K562 (cell line): ENCODE results near the gene PSMC6. TPM values are rescaled to one million over a fixed set of nuclear protein-coding genes. Genes with fewer than 3 reads are reported as not detected.

Experiments
- ARID2 ChIP-seq: fragments of 450-650 bp; IDR thresholded peaks from 2 replicates; pipeline ENCODE4 v1.6.1; 2017; ENCODE audit warnings: antibody characterized with exemption, mild to moderate bottlenecking
- CAMTA2 ChIP-seq: fragments of 250-450 bp; sonication (Bioruptor Pico); conservative IDR thresholded peaks from 2 replicates; pipeline ENCODE4 v1.5.1; 2022
- EP300 ChIP-seq: IDR thresholded peaks from 2 replicates; pipeline ENCODE4 v1.6.1; 2012; ENCODE audit warnings: low read length, improper control_type of control experiment
- FIP1L1 ChIP-seq: fragments of 200-400 bp; formaldehyde crosslinking; IDR thresholded peaks from 2 replicates; pipeline ENCODE4 v1.6.1; 2018; ENCODE audit warnings: mild to moderate bottlenecking, low read depth, low read length; ENCODE audit not compliant: poor library complexity, severe bottlenecking
- HCFC1 ChIP-seq: IDR thresholded peaks from 2 replicates; pipeline ENCODE4 v1.6.1; 2012; ENCODE audit warnings: low read depth, low read length, improper control_type of control experiment
- HMBOX1 ChIP-seq: sonication (generic); IDR thresholded peaks from 2 replicates; pipeline ENCODE4 v1.6.1; 2016
- KDM5B ChIP-seq: fragments of 200-600 bp; sonication (generic); IDR thresholded peaks from 2 replicates; pipeline ENCODE4 v1.6.1; 2012; ENCODE audit warnings: low read depth, mild to moderate bottlenecking, moderate library complexity, low read length, control low read depth, inconsistent platforms; ENCODE audit not compliant: insufficient replicate concordance
- MTA1 ChIP-seq: fragments of 450-650 bp; IDR thresholded peaks from 2 replicates; pipeline ENCODE4 v1.6.1; 2017; ENCODE audit warnings: borderline replicate concordance
- NR2C2 ChIP-seq, 2 experiments: fragments of 200-800 bp in 1 of 2; sonication (Bioruptor generic) in 1 of 2; sonication (generic) in 1 of 2; formaldehyde crosslinking in 1 of 2; IDR thresholded peaks; 2 replicates each; pipeline versions ENCODE4 v1.6.1 to v1.8.0; 2016 to 2022; ENCODE audit warnings: mild to moderate bottlenecking in 1 of 2, missing compliant biosample characterization in 1 of 2, missing genetic modification characterization in 1 of 2, missing genetic modification reagents in 1 of 2
- SMARCC2 ChIP-seq: fragments of 450-650 bp; IDR thresholded peaks from 2 replicates; pipeline ENCODE4 v1.6.1; 2017; ENCODE audit warnings: antibody characterized with exemption, moderate library complexity, mild to moderate bottlenecking, low read depth
- TFAP4 ChIP-seq: sonication (generic); formaldehyde crosslinking; IDR thresholded peaks from 2 replicates; pipeline ENCODE4 v1.8.0; 2022; ENCODE audit warnings: missing genetic modification reagents, mild to moderate bottlenecking, moderate library complexity, borderline replicate concordance
- ZBTB9 ChIP-seq: fragments of 450-650 bp; formaldehyde crosslinking; IDR thresholded peaks from 2 replicates; pipeline ENCODE4 v1.4.0; 2020; ENCODE audit warnings: mild to moderate bottlenecking, moderate library complexity
- ZNF12 ChIP-seq: sonication (generic); formaldehyde crosslinking; IDR thresholded peaks from 2 replicates; pipeline ENCODE4 v1.4.0; 2020; ENCODE audit warnings: mild to moderate bottlenecking, missing genetic modification reagents
- ZNF282 ChIP-seq: sonication (generic); formaldehyde crosslinking; IDR thresholded peaks from 2 replicates; pipeline ENCODE4 v1.8.1; 2023; ENCODE audit warnings: missing genetic modification reagents
- ZNF398 ChIP-seq: fragments of 250-450 bp; sonication (Bioruptor Pico); IDR thresholded peaks from 2 replicates; pipeline ENCODE4 v1.8.0; 2021; ENCODE audit warnings: moderate library complexity, mild to moderate bottlenecking, inconsistent platforms
- polyA plus RNA-seq, 8 experiments: library from polyadenylated mRNA; depleted of rRNA in 4 of 8; stranded (reverse) in 5 of 8; unstranded in 3 of 8; fragments of >200 nt; fragmentation: Nextera tagmentation in 2 of 8; fragmentation: Illumina TruSeq in 1 of 8; extraction: Ambion mirVana in 2 of 8; extraction: Trizol in 1 of 8; gene quantifications; 2 replicates each; pipeline versions ENCODE4 v1.2.1 to v1.2.3, GENCODE V29; 2011 to 2014; ENCODE audit warnings: inconsistent platforms in 1 of 8, missing spikeins in 1 of 8
- total RNA-seq, 7 experiments: library from RNA; depleted of rRNA in 6 of 7; stranded (reverse); fragments of >200 nt in 6 of 7; fragmentation: Illumina TruSeq in 2 of 7; extraction: Trizol in 2 of 7; gene quantifications; 2 replicates each; pipeline versions ENCODE4 v1.2.1 to v1.2.3, GENCODE V29; 2011 to 2021; ENCODE audit warnings: low replicate concordance in 1 of 7
- TF ChIP-seq, protein P1 (sequence below): fragments of 450-650 bp; formaldehyde crosslinking; IDR thresholded peaks from 2 replicates; pipeline ENCODE4 v1.4.0; 2020; ENCODE audit warnings: mild to moderate bottlenecking
- TF ChIP-seq, protein P2 (sequence below): sonication (generic); formaldehyde crosslinking; IDR thresholded peaks from 2 replicates; pipeline ENCODE4 v1.8.1; 2023; ENCODE audit warnings: mild to moderate bottlenecking, missing genetic modification reagents

The PSMC6 gene
- total and polyA plus RNA-seq, 9 of the 15 experiments (the other 6 are each of a cell fraction or from before 2014, with no cell fraction given), result 91.4 to 224 (median 182) TPM

GRCh38 chr14:52706724-52707706 is at the start of gene PSMC6 (continued):
- no peak for TF ChIP-seq ARID2
- no peak for TF ChIP-seq HMBOX1
- peak; percentile 36; the same call in 1 of the 2 replicates for TF ChIP-seq HCFC1
- 0 out of 2 replicates have a peak, but pooled peaks have one; percentile 11 for TF ChIP-seq MTA1
- TF ChIP-seq TFAP4, result peak; percentile 50; the same call in 1 of the 2 replicates
- no peak for TF ChIP-seq NR2C2 (CRISPR knock-in tag; IDR thresholded peaks at IDR 0.05)
- TF ChIP-seq NR2C2 (tag; IDR thresholded peaks at IDR 0.05), result peak; percentile 83
- no peak for TF ChIP-seq ZBTB9
- TF ChIP-seq, protein P1, sequence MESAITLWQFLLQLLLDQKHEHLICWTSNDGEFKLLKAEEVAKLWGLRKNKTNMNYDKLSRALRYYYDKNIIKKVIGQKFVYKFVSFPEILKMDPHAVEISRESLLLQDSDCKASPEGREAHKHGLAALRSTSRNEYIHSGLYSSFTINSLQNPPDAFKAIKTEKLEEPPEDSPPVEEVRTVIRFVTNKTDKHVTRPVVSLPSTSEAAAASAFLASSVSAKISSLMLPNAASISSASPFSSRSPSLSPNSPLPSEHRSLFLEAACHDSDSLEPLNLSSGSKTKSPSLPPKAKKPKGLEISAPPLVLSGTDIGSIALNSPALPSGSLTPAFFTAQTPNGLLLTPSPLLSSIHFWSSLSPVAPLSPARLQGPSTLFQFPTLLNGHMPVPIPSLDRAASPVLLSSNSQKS, result no peak
- no peak for TF ChIP-seq EP300
- TF ChIP-seq ZNF398 (CRISPR knock-in tag), result no peak
- TF ChIP-seq ZNF282 (CRISPR knock-in tag), result no peak
- TF ChIP-seq CAMTA2 (CRISPR knock-in tag), result no peak
- TF ChIP-seq, protein P2, sequence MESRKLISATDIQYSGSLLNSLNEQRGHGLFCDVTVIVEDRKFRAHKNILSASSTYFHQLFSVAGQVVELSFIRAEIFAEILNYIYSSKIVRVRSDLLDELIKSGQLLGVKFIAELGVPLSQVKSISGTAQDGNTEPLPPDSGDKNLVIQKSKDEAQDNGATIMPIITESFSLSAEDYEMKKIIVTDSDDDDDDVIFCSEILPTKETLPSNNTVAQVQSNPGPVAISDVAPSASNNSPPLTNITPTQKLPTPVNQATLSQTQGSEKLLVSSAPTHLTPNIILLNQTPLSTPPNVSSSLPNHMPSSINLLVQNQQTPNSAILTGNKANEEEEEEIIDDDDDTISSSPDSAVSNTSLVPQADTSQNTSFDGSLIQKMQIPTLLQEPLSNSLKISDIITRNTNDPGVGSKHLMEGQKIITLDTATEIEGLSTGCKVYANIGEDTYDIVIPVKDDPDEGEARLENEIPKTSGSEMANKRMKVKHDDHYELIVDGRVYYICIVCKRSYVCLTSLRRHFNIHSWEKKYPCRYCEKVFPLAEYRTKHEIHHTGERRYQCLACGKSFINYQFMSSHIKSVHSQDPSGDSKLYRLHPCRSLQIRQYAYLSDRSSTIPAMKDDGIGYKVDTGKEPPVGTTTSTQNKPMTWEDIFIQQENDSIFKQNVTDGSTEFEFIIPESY (CRISPR knock-in tag), result no peak
- TF ChIP-seq SMARCC2, result no peak
- peak; percentile 73 for TF ChIP-seq KDM5B
- TF ChIP-seq FIP1L1, result no peak
- TF ChIP-seq ZNF12, result no peak
